ENCODE results near the gene CALN1. TPM values are rescaled to one million over a fixed set of nuclear protein-coding genes. Genes with fewer than 3 reads are reported as not detected.

Gene CALN1
- total RNA-seq, 1 donor from 2014 or later, result not detected

GRCh38 chr7:72310301-72310700, 101.8 kb downstream of the CALN1 start:
- no peak for TF ChIP-seq CTCF (IDR thresholded peaks at IDR 0.05)
- no peaks in the 10 kb centered on the region for H3K4me1 ChIP-seq
- no peak overlapping the region for H3K4me3 ChIP-seq
- no peaks in the 10 kb centered on the region for H3K27me3 ChIP-seq
- H3K9me3 ChIP-seq, result no peaks in the 10 kb centered on the region
- H3K36me3 ChIP-seq, result no peaks in the 10 kb centered on the region
- DNase-seq (no peak), ATAC-seq (no peak)
- no peak overlapping the region for H3K27ac ChIP-seq
- intact Hi-C loops (cut with DNase I), result no loop called here

- Histone ChIP-seq H3K4me1 (no peaks in the 10 kb centered on the region), H3K4me3 (no peak overlapping the region), H3K36me3 (no peaks in the 10 kb centered on the region), H3K27me3 (no peaks in the 10 kb centered on the region), H3K9me3 (no peaks in the 10 kb centered on the region), H3K27ac (no peak overlapping the region)
- ATAC-seq, result no peak
- TF ChIP-seq CTCF (IDR thresholded peaks at IDR 0.05), result no peak
- no peak for DNase-seq
- intact Hi-C loops (cut with DNase I), result no loop called here
Observed at GRCh38 chr7:72309476-72309875, 102.7 kb downstream of the CALN1 start.

- no peak for DNase-seq
- no peak for ATAC-seq
- no peaks in the 10 kb centered on the region for H3K9me3 ChIP-seq
- H3K4me1 ChIP-seq, result no peaks in the 10 kb centered on the region
- H3K36me3 ChIP-seq, result no peaks in the 10 kb centered on the region
- H3K27me3 ChIP-seq, result no peaks in the 10 kb centered on the region
- TF ChIP-seq CTCF (IDR thresholded peaks at IDR 0.05), result no peak
- H3K4me3 ChIP-seq, result no peak overlapping the region
- intact Hi-C loops (cut with DNase I), result no loop called here
- H3K27ac ChIP-seq, result no peak overlapping the region
Observed at GRCh38 chr7:72308986-72309385, 103.2 kb downstream of the CALN1 start.

- no peaks in the 10 kb centered on the region for H3K27me3 ChIP-seq
- H3K27ac ChIP-seq, result no peak overlapping the region
- ATAC-seq (no peak), DNase-seq (no peak)
- intact Hi-C loops (cut with DNase I), result no loop called here
- H3K4me3 ChIP-seq, result no peak overlapping the region
- H3K36me3 ChIP-seq, result no peaks in the 10 kb centered on the region
- no peaks in the 10 kb centered on the region for H3K4me1 ChIP-seq
- TF ChIP-seq CTCF (IDR thresholded peaks at IDR 0.05), result no peak
- H3K9me3 ChIP-seq, result no peaks in the 10 kb centered on the region
Observed at GRCh38 chr7:72307566-72307965, 104.6 kb downstream of the CALN1 start.

- H3K4me3 ChIP-seq, result no peak overlapping the region
- intact Hi-C loops (cut with DNase I), result no loop called here
- no peak overlapping the region for H3K27ac ChIP-seq
- no peaks in the 10 kb centered on the region for H3K9me3 ChIP-seq
- no peaks in the 10 kb centered on the region for H3K27me3 ChIP-seq
- ATAC-seq (no peak), DNase-seq (no peak)
- TF ChIP-seq CTCF (IDR thresholded peaks at IDR 0.05), result no peak
- no peaks in the 10 kb centered on the region for H3K36me3 ChIP-seq
- H3K4me1 ChIP-seq, result no peaks in the 10 kb centered on the region
Observed at GRCh38 chr7:72298912-72299311, 113.2 kb downstream of the CALN1 start.

GRCh38 chr7:72298091-72298490, 114.0 kb downstream of the CALN1 start:
- no peak for ATAC-seq
- no peak for DNase-seq
- H3K27me3 ChIP-seq, result no peaks in the 10 kb centered on the region
- H3K27ac ChIP-seq, result no peak overlapping the region
- no peaks in the 10 kb centered on the region for H3K36me3 ChIP-seq
- H3K4me3 ChIP-seq, result no peak overlapping the region
- no peaks in the 10 kb centered on the region for H3K4me1 ChIP-seq
- H3K9me3 ChIP-seq, result no peaks in the 10 kb centered on the region
- intact Hi-C loops (cut with DNase I), result no loop called here
- TF ChIP-seq CTCF (IDR thresholded peaks at IDR 0.05), result no peak
